Smooth muscle cell (in vitro differentiated cells): ENCODE data around the gene ZNF22. TPM values are rescaled to one million over a fixed set of nuclear protein-coding genes. Genes with fewer than 3 reads are reported as not detected.

Experiments used
- DNase-seq: peaks from one replicate; lab custom pipeline; 2025; ENCODE audit not compliant: unreplicated experiment; lab: John Stamatoyannopoulos, UW
- H2AFZ ChIP-seq: fragments of 200-600 bp; sonication (generic); 2 replicates; pipeline ENCODE4 v1.6.0; 2016; ENCODE audit warnings: antibody characterized with exemption, low read depth, mild to moderate bottlenecking
- H3F3A ChIP-seq: fragments of 200-600 bp; sonication (generic); 2 replicates; pipeline ENCODE4 v1.6.0; 2017; ENCODE audit warnings: antibody characterized with exemption, low read depth
- H3K27ac ChIP-seq: fragments of 200-600 bp; sonication (generic); 2 replicates; pipeline ENCODE4 v1.5.1; 2016; ENCODE audit warnings: low read depth, mild to moderate bottlenecking
- H3K27me3 ChIP-seq: fragments of 200-600 bp; sonication (generic); 2 replicates; pipeline ENCODE4 v1.6.1; 2016; ENCODE audit warnings: low read depth, mild to moderate bottlenecking
- H3K36me3 ChIP-seq: fragments of 200-600 bp; sonication (generic); 2 replicates; pipeline ENCODE4 v1.5.1; 2016; ENCODE audit warnings: low read depth
- H3K4me1 ChIP-seq: fragments of 200-600 bp; sonication (generic); 2 replicates; pipeline ENCODE4 v1.5.1; 2016; ENCODE audit warnings: low read depth
- H3K4me2 ChIP-seq: fragments of 200-600 bp; sonication (generic); 2 replicates; pipeline ENCODE4 v1.6.0; 2016; ENCODE audit warnings: mild to moderate bottlenecking
- H3K4me3 ChIP-seq: fragments of 200-600 bp; sonication (generic); 2 replicates; pipeline ENCODE4 v1.5.1; 2016; ENCODE audit warnings: mild to moderate bottlenecking
- H3K79me2 ChIP-seq: fragments of 200-600 bp; sonication (generic); 2 replicates; pipeline ENCODE4 v1.6.0; 2016; ENCODE audit warnings: low read depth, mild to moderate bottlenecking
- H3K9ac ChIP-seq: fragments of 200-600 bp; sonication (generic); 2 replicates; pipeline ENCODE4 v1.6.0; 2016; ENCODE audit warnings: low read depth
- H3K9me3 ChIP-seq: fragments of 200-600 bp; sonication (generic); replicated peaks from 2 replicates; pipeline ENCODE4 v1.5.1; 2016; ENCODE audit warnings: low read depth
- H4K20me1 ChIP-seq: fragments of 200-600 bp; sonication (generic); 2 replicates; pipeline ENCODE4 v1.6.0; 2016; ENCODE audit warnings: low read depth
- WGBS: methylation state at CpG from one replicate; pipeline ENCODE4 v1.1.7; 2016; ENCODE audit warnings: low lambda C conversion rate; 5-methylcytosine and 5-hydroxymethylcytosine counted together
- polyA plus RNA-seq: library from polyadenylated mRNA; unstranded; fragments of >200 nt; fragmentation: Nextera tagmentation; extraction: Ambion mirVana; gene quantifications from 2 replicates; pipeline ENCODE4 v1.2.1, GENCODE V29; 2016
- total RNA-seq: library from RNA; depleted of rRNA; stranded (reverse); fragments of >200 nt; gene quantifications from 2 replicates; pipeline ENCODE4 v1.2.3, GENCODE V29; 2014
- TF ChIP-seq, protein P1 (sequence below): fragments of 200-600 bp; sonication (generic); IDR thresholded peaks from 2 replicates; pipeline ENCODE4 v1.5.1; 2017; ENCODE audit warnings: borderline replicate concordance, mild to moderate bottlenecking, antibody characterized with exemption; ENCODE audit not compliant: insufficient read depth, poor library complexity, severe bottlenecking

Gene ZNF22
- total and polyA plus RNA-seq, 2 experiments from 2014 or later = 30.7 to 38.9 TPM

DNA sequence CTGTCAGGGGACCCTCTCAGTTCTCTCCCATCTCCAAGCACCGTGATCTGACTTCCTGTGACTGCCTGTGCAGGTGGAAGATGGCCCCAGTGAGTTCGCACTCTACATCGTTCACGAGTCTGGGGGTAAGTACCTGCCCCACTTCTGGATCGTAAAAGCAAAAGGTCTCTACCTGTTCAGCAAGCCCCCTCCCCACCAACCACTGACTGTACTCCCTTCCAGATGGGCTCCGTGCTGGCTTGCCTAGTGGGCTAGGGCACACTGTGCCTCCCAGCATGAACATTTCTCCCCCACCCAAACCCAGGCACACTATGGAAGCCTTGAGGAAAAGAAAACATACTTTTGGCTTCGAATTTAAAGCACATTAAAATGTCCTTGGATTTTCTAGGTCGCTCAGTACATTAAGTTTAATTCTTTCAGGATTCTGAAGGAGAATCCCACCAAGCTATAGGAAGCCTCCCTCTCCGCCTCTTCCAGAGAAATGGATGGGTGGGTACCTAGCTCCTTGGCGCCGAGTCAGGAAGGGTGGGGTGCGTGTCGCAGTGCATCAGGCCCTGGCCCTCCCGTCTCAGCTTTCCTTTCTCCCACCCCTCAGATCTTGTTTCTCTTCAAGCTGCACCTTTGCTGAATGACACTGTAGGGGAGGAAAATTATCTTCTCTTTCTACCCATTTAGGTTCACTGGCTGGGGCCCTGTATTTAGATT lies 11.0 kb upstream of the ZNF22 start:
- no peaks in the 10 kb centered on the region for H3K79me2 ChIP-seq
- H4K20me1 ChIP-seq = no peaks in the 10 kb centered on the region
- H3K9ac ChIP-seq = no peak overlapping the region
- H3K4me1 ChIP-seq = peaks cover 32% of the 10 kb centered on the region
- no peak overlapping the region for H3K27ac ChIP-seq
- TF ChIP-seq, protein P1, sequence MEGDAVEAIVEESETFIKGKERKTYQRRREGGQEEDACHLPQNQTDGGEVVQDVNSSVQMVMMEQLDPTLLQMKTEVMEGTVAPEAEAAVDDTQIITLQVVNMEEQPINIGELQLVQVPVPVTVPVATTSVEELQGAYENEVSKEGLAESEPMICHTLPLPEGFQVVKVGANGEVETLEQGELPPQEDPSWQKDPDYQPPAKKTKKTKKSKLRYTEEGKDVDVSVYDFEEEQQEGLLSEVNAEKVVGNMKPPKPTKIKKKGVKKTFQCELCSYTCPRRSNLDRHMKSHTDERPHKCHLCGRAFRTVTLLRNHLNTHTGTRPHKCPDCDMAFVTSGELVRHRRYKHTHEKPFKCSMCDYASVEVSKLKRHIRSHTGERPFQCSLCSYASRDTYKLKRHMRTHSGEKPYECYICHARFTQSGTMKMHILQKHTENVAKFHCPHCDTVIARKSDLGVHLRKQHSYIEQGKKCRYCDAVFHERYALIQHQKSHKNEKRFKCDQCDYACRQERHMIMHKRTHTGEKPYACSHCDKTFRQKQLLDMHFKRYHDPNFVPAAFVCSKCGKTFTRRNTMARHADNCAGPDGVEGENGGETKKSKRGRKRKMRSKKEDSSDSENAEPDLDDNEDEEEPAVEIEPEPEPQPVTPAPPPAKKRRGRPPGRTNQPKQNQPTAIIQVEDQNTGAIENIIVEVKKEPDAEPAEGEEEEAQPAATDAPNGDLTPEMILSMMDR = no peak
- H3K27me3 ChIP-seq = no peaks in the 10 kb centered on the region
- H2AFZ ChIP-seq = no peak overlapping the region
- 86% methylated on average over 14 of the region's 14 CpGs for WGBS
- DNase-seq = no peak
- no peaks in the 10 kb centered on the region for H3K36me3 ChIP-seq
- H3K9me3 ChIP-seq = no peaks in the 10 kb centered on the region
- peaks cover 6% of the 10 kb centered on the region for H3F3A ChIP-seq
- no peak overlapping the region for H3K4me3 ChIP-seq
- no peak overlapping the region for H3K4me2 ChIP-seq

DNA sequence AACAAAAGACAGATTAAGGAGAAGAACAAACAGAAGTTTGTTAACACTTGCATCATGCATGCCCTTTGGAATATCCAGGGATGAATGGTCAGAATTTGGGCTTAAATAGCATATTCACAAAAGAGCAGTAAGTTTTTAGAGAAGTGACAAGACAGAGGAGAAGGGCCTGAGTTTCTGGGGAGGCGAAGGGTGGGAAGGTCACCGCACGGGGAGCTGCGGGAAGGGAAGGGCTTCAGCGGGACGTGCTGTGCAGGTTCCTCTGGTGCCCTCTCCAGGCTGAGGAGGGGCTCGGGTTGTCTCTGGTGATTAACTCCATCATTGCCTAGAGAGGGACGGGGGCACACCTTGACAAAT lies 10.4 kb upstream of the ZNF22 start:
- Histone ChIP-seq H3F3A (peaks cover 6% of the 10 kb centered on the region), H3K27me3 (no peaks in the 10 kb centered on the region), H3K4me1 (peaks cover 32% of the 10 kb centered on the region), H3K9me3 (no peaks in the 10 kb centered on the region), H3K4me2 (no peak overlapping the region), H3K79me2 (no peaks in the 10 kb centered on the region), H3K9ac (no peak overlapping the region), H2AFZ (no peak overlapping the region), H3K36me3 (no peaks in the 10 kb centered on the region), H3K4me3 (no peak overlapping the region), H3K27ac (no peak overlapping the region), H4K20me1 (no peaks in the 10 kb centered on the region)
- 15% methylated on average over 8 of the region's 8 CpGs for WGBS
- TF ChIP-seq, protein P1 = peak; percentile 25
- no peak for DNase-seq

DNA sequence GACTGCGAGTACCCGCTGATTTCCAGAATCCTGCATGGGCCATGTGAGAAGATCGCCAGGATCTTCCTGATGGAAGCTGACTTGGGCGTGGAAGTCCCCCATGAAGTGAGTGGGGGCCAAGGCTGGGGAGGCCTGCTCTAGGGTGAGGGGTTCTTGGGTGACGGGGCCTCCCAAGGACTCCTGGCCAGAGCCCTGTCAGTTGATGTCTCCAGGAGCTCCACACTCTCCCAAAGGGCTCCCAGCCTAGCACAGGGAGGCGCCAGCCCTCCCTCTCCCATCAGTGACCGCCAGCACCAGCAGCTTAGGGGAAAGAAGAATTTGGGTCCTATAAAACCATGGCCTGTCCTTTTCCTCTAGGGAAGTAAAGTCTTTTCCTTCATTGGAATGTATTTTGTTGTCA lies 9.8 kb upstream of the ZNF22 start:
- no peak overlapping the region for H3K9ac ChIP-seq
- H3K79me2 ChIP-seq = no peaks in the 10 kb centered on the region
- no peaks in the 10 kb centered on the region for H3K9me3 ChIP-seq
- H3K36me3 ChIP-seq = no peaks in the 10 kb centered on the region
- no peak overlapping the region for H3K4me2 ChIP-seq
- H3K4me1 ChIP-seq = peaks cover 32% of the 10 kb centered on the region
- H3K27ac ChIP-seq = no peak overlapping the region
- no peak overlapping the region for H3K4me3 ChIP-seq
- TF ChIP-seq, protein P1 = no peak
- DNase-seq = no peak
- 97% methylated on average over 6 of the region's 7 CpGs for WGBS
- no peaks in the 10 kb centered on the region for H4K20me1 ChIP-seq
- H2AFZ ChIP-seq = no peak overlapping the region
- peaks cover 6% of the 10 kb centered on the region for H3F3A ChIP-seq
- no peaks in the 10 kb centered on the region for H3K27me3 ChIP-seq

DNA sequence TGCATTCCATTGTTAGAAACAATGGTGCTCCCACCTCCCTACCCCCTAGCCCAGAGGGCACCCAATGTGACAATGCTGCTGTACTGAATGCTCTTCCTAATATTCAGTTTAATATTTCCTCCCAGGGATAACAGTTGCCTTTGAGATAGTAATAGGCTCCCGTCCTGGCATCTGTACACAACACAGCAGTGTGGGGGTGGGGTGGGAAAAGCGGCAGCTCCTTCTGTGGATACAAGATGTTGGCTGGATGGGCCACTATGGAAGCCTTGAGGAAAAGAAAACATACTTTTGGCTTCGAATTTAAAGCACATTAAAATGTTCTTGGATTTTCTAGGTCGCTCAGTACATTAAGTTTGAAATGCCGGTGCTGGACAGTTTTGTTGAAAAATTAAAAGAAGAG lies 9.2 kb upstream of the ZNF22 start:
- Histone ChIP-seq H3K9me3 (no peaks in the 10 kb centered on the region), H3K4me1 (peaks cover 29% of the 10 kb centered on the region), H3K27ac (no peak overlapping the region), H3K79me2 (no peaks in the 10 kb centered on the region), H3K36me3 (no peaks in the 10 kb centered on the region), H3F3A (peaks cover 6% of the 10 kb centered on the region), H2AFZ (no peak overlapping the region), H4K20me1 (no peaks in the 10 kb centered on the region), H3K4me2 (no peak overlapping the region), H3K9ac (no peak overlapping the region), H3K4me3 (no peak overlapping the region), H3K27me3 (no peaks in the 10 kb centered on the region)
- 86% methylated on average over 5 of the region's 5 CpGs for WGBS
- TF ChIP-seq, protein P1 = no peak
- DNase-seq = no peak
